Skeletal muscle tissue (tissue), 4 donors: ENCODE data around the gene RMND1. TPM values are rescaled to one million over a fixed set of nuclear protein-coding genes. Genes with fewer than 3 reads are reported as not detected.

Experiments
- H3K27ac ChIP-seq: one replicate; pipeline ENCODE4 v1.7.0; 2013; ENCODE audit warnings: mild to moderate bottlenecking, low read depth, low read length, inconsistent platforms
- H3K27me3 ChIP-seq, 3 donors: one replicate each; pipeline ENCODE4 v1.7.0; 2013; ENCODE audit warnings: low read length in 3 of 3; ENCODE audit not compliant: control insufficient read depth in 3 of 3, insufficient read depth in 3 of 3
- H3K36me3 ChIP-seq, 3 donors: one replicate each; pipeline ENCODE4 v1.7.0; 2013; ENCODE audit warnings: low read length in 3 of 3; ENCODE audit not compliant: control insufficient read depth in 3 of 3, insufficient read depth in 3 of 3
- H3K4me1 ChIP-seq, 3 donors: one replicate each; pipeline ENCODE4 v1.7.0; 2013; ENCODE audit warnings: low read length in 3 of 3, mild to moderate bottlenecking in 3 of 3; ENCODE audit not compliant: control insufficient read depth in 3 of 3, insufficient read depth in 3 of 3
- H3K4me3 ChIP-seq, 3 donors: one replicate each; pipeline ENCODE4 v1.7.0; 2013; ENCODE audit warnings: low read length in 3 of 3
- H3K9ac ChIP-seq, 3 donors: one replicate each; pipeline ENCODE4 v1.7.0; 2013; ENCODE audit warnings: low read length in 3 of 3, mild to moderate bottlenecking in 3 of 3, moderate library complexity in 2 of 3, low read depth in 1 of 3
- H3K9me3 ChIP-seq, 3 donors: one replicate each; pipeline ENCODE4 v1.7.0; 2013; ENCODE audit warnings: low read length in 3 of 3; ENCODE audit not compliant: control insufficient read depth in 3 of 3
- total RNA-seq: library from RNA; depleted of rRNA; stranded (reverse); fragments of >200 nt; gene quantifications from one replicate; pipeline ENCODE4 v1.2.3, GENCODE V29; 2014
- donor health status: Osteomylitis.

The RMND1 gene
- total RNA-seq, 1 donor from 2014 or later = 30.8 TPM

DNA sequence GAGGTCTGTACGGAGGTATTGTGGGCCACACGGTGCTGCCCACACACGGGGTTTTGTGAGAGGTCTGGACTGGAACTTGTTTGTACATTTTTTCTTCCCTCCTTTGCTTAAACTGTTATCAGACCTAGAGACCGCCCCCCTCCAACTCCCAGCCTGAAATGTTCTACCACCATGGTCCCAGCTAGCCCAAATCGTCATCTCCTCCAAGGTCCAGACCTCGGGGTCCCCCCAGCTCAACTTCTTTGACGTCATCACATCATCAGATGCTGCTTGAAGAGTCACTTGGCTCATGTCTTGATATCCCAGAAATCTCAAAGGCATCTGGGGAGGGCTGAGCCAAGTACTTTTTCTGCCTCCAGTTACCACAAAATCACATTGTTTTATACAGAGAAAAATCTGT lies 39.1 kb upstream of the RMND1 start:
- H3K4me1 ChIP-seq = peaks cover 13 to 16% (median 15%) of the 10 kb centered on the region in 3 donors
- H3K9ac ChIP-seq = no peak overlapping the region
- no peaks in the 10 kb centered on the region for H3K36me3 ChIP-seq
- no peak overlapping the region for H3K27ac ChIP-seq
- peaks cover 7 to 29% (median 23%) of the 10 kb centered on the region in 3 donors for H3K27me3 ChIP-seq
- no peaks in the 10 kb centered on the region for H3K9me3 ChIP-seq
- no peak overlapping the region for H3K4me3 ChIP-seq

DNA sequence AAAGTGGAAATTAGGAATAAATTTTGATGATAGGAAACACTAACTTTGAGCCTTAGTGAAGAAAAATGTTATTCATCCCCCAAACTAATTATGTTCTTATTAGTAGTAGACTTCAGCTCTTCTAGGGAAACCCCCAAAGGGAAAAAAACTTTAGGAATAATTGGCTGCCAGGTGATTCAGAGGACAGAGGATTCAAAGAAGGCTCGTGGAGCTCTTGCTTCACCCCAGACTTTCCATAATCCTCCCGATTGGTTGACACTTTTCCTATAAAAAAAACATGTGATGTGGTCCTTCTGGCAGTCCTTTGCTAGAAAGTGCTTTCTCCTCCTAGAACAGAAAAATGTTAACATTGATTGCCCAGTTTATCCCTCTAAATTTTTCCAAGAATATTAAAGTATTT lies 36.3 kb upstream of the RMND1 start:
- Histone ChIP-seq H3K27ac (no peak overlapping the region), H3K27me3 (peaks cover 3 to 6% (median 4%) of the 10 kb centered on the region in 3 donors), H3K9ac (no peak overlapping the region), H3K4me3 (no peak overlapping the region), H3K36me3 (no peaks in the 10 kb centered on the region), H3K9me3 (no peaks in the 10 kb centered on the region), H3K4me1 (peaks cover 0 to 1% (median under 1%) of the 10 kb centered on the region in 3 donors)

DNA sequence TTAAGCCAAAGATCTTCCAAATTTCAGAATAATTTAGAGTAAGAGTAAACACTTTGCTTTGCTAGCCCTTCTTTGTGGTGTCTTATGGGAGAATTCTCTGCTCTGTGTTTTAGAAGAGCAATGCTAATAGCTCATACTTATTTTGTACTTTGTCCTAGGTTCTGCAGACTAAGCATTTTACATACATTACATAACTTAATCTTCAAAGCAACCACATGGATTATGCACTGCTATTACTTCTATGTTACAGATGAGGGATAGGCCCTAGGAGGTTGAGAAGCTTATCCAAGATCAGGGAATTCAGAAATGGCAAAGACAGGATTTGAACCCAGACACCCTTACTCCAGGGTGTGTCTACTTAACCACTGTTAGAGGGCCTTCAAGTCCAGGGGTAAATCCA lies 32.1 kb upstream of the RMND1 start:
- Histone ChIP-seq H3K27ac (no peak overlapping the region), H3K36me3 (no peaks in the 10 kb centered on the region), H3K27me3 (no peaks in the 10 kb centered on the region), H3K9ac (no peak overlapping the region), H3K9me3 (no peaks in the 10 kb centered on the region), H3K4me1 (peaks cover 0 to 3% (median 0%) of the 10 kb centered on the region in 3 donors), H3K4me3 (no peak overlapping the region)

GRCh38 chr6:151482290-151482689 lies 30.4 kb upstream of the RMND1 start:
- H3K36me3 ChIP-seq = no peaks in the 10 kb centered on the region
- no peaks in the 10 kb centered on the region for H3K27me3 ChIP-seq
- H3K9ac ChIP-seq = no peak overlapping the region
- H3K4me1 ChIP-seq = peaks cover 0 to 3% (median 0%) of the 10 kb centered on the region in 3 donors
- H3K4me3 ChIP-seq = peak overlapping the region in 1 of 3 donors; percentile 9
- H3K9me3 ChIP-seq = no peaks in the 10 kb centered on the region
- H3K27ac ChIP-seq = peak overlapping the region; percentile 60

- no peaks in the 10 kb centered on the region for H3K27me3 ChIP-seq
- H3K4me3 ChIP-seq = no peak overlapping the region
- H3K36me3 ChIP-seq = no peaks in the 10 kb centered on the region
- peaks cover 0 to 3% (median 0%) of the 10 kb centered on the region in 3 donors for H3K4me1 ChIP-seq
- no peak overlapping the region for H3K9ac ChIP-seq
- H3K27ac ChIP-seq = no peak overlapping the region
- H3K9me3 ChIP-seq = no peaks in the 10 kb centered on the region
Measured at GRCh38 chr6:151481786-151482185, 29.9 kb upstream of the RMND1 start.

GRCh38 chr6:151478670-151479069 lies 26.7 kb upstream of the RMND1 start:
- Histone ChIP-seq H3K9me3 (no peaks in the 10 kb centered on the region), H3K27ac (no peak overlapping the region), H3K4me1 (peaks cover 0 to 3% (median 0%) of the 10 kb centered on the region in 3 donors), H3K9ac (no peak overlapping the region), H3K36me3 (no peaks in the 10 kb centered on the region), H3K27me3 (no peaks in the 10 kb centered on the region), H3K4me3 (no peak overlapping the region)

DNA sequence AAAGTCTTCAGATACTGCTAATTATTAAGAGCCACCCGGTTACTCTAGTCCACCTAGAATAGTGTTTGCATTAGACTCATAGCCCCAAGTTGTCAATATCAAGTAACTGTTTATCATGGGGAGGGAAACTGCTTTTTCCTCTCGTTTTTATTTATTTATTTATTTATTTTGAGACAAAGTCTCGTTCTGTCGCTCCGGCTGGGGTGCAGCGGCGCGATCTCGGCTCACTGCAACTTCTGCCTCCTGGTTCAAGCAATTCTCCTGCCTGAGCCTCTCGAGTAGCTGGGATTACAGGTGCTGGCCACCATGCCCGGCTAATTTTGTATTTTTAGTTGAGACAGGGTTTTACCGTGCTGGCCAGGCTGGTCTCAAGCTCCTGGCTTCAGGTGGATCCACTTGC lies 25.8 kb upstream of the RMND1 start:
- Histone ChIP-seq H3K9ac (no peak overlapping the region), H3K4me3 (no peak overlapping the region), H3K9me3 (no peaks in the 10 kb centered on the region), H3K27ac (no peak overlapping the region), H3K4me1 (no peaks in the 10 kb centered on the region), H3K36me3 (no peaks in the 10 kb centered on the region), H3K27me3 (no peaks in the 10 kb centered on the region)

GRCh38 chr6:151475653-151476523 lies 24.0 kb upstream of the RMND1 start:
- no peak overlapping the region for H3K27ac ChIP-seq
- no peaks in the 10 kb centered on the region for H3K27me3 ChIP-seq
- H3K4me1 ChIP-seq = no peaks in the 10 kb centered on the region
- no peaks in the 10 kb centered on the region for H3K36me3 ChIP-seq
- no peaks in the 10 kb centered on the region for H3K9me3 ChIP-seq
- no peak overlapping the region for H3K9ac ChIP-seq
- peak overlapping the region in 2 of 3 donors; percentile 38 to 49 for H3K4me3 ChIP-seq

GRCh38 chr6:151464702-151465101 lies 12.8 kb upstream of the RMND1 start:
- H3K27ac ChIP-seq = no peak overlapping the region
- H3K27me3 ChIP-seq = no peaks in the 10 kb centered on the region
- H3K9ac ChIP-seq = no peak overlapping the region
- no peak overlapping the region for H3K4me3 ChIP-seq
- peaks cover 10 to 35% (median 22%) of the 10 kb centered on the region in 3 donors for H3K36me3 ChIP-seq
- H3K4me1 ChIP-seq = no peaks in the 10 kb centered on the region
- H3K9me3 ChIP-seq = no peaks in the 10 kb centered on the region

DNA sequence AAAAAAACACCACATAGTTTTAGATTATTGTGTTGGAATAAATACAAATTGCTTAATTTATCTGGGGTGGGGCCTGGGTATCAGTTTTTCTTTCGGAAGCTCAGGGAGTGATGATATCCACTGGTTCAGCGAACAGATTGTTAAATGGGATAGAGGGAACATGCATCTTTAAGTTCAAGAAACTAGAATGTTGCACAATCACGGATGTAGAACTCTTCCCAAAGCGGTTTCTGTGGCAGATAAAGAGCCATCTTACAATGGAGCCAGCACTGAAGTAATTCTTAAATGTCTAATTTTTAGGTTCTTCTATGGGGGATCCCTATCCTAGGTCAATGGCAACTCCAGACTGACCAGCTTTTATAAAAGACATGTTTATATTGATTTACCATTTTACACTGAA lies 9.7 kb upstream of the RMND1 start:
- peaks cover 10 to 34% (median 20%) of the 10 kb centered on the region in 3 donors for H3K36me3 ChIP-seq
- no peak overlapping the region for H3K9ac ChIP-seq
- H3K27ac ChIP-seq = no peak overlapping the region
- H3K4me3 ChIP-seq = no peak overlapping the region
- H3K9me3 ChIP-seq = no peaks in the 10 kb centered on the region
- H3K27me3 ChIP-seq = no peaks in the 10 kb centered on the region
- no peaks in the 10 kb centered on the region for H3K4me1 ChIP-seq
